HEK293T (cell line): ENCODE results near the gene CASP1.

Experiments
- FOXA1 ChIP-seq: fragments of 450-650 bp; IDR thresholded peaks from 2 replicates; pipeline ENCODE4 v1.6.1; 2016; ENCODE audit warnings: mild to moderate bottlenecking
- SP1 ChIP-seq: fragments of 450-650 bp; IDR thresholded peaks from 2 replicates; pipeline ENCODE4 v1.6.1; 2017

GRCh38 chr11:104997288-104997687, 37.7 kb downstream of the CASP1 start:
- TF ChIP-seq FOXA1 (no peak), SP1 (no peak)
